Smooth muscle cell (in vitro differentiated cells): ENCODE data around the gene DISP3. TPM values are rescaled to one million over a fixed set of nuclear protein-coding genes. Genes with fewer than 3 reads are reported as not detected.

ENCODE experiments used
- DNase-seq: peaks from one replicate; lab custom pipeline; 2025; ENCODE audit not compliant: unreplicated experiment; lab: John Stamatoyannopoulos, UW
- H2AFZ ChIP-seq: fragments of 200-600 bp; sonication (generic); 2 replicates; pipeline ENCODE4 v1.6.0; 2016; ENCODE audit warnings: antibody characterized with exemption, low read depth, mild to moderate bottlenecking
- H3F3A ChIP-seq: fragments of 200-600 bp; sonication (generic); 2 replicates; pipeline ENCODE4 v1.6.0; 2017; ENCODE audit warnings: antibody characterized with exemption, low read depth
- H3K27ac ChIP-seq: fragments of 200-600 bp; sonication (generic); 2 replicates; pipeline ENCODE4 v1.5.1; 2016; ENCODE audit warnings: low read depth, mild to moderate bottlenecking
- H3K27me3 ChIP-seq: fragments of 200-600 bp; sonication (generic); 2 replicates; pipeline ENCODE4 v1.6.1; 2016; ENCODE audit warnings: low read depth, mild to moderate bottlenecking
- H3K36me3 ChIP-seq: fragments of 200-600 bp; sonication (generic); 2 replicates; pipeline ENCODE4 v1.5.1; 2016; ENCODE audit warnings: low read depth
- H3K4me1 ChIP-seq: fragments of 200-600 bp; sonication (generic); 2 replicates; pipeline ENCODE4 v1.5.1; 2016; ENCODE audit warnings: low read depth
- H3K4me2 ChIP-seq: fragments of 200-600 bp; sonication (generic); 2 replicates; pipeline ENCODE4 v1.6.0; 2016; ENCODE audit warnings: mild to moderate bottlenecking
- H3K4me3 ChIP-seq: fragments of 200-600 bp; sonication (generic); 2 replicates; pipeline ENCODE4 v1.5.1; 2016; ENCODE audit warnings: mild to moderate bottlenecking
- H3K79me2 ChIP-seq: fragments of 200-600 bp; sonication (generic); 2 replicates; pipeline ENCODE4 v1.6.0; 2016; ENCODE audit warnings: low read depth, mild to moderate bottlenecking
- H3K9ac ChIP-seq: fragments of 200-600 bp; sonication (generic); 2 replicates; pipeline ENCODE4 v1.6.0; 2016; ENCODE audit warnings: low read depth
- H3K9me3 ChIP-seq: fragments of 200-600 bp; sonication (generic); replicated peaks from 2 replicates; pipeline ENCODE4 v1.5.1; 2016; ENCODE audit warnings: low read depth
- H4K20me1 ChIP-seq: fragments of 200-600 bp; sonication (generic); 2 replicates; pipeline ENCODE4 v1.6.0; 2016; ENCODE audit warnings: low read depth
- WGBS: methylation state at CpG from one replicate; pipeline ENCODE4 v1.1.7; 2016; ENCODE audit warnings: low lambda C conversion rate; 5-methylcytosine and 5-hydroxymethylcytosine counted together
- polyA plus RNA-seq: library from polyadenylated mRNA; unstranded; fragments of >200 nt; fragmentation: Nextera tagmentation; extraction: Ambion mirVana; gene quantifications from 2 replicates; pipeline ENCODE4 v1.2.1, GENCODE V29; 2016
- total RNA-seq: library from RNA; depleted of rRNA; stranded (reverse); fragments of >200 nt; gene quantifications from 2 replicates; pipeline ENCODE4 v1.2.3, GENCODE V29; 2014
- TF ChIP-seq, protein P1 (sequence below): fragments of 200-600 bp; sonication (generic); IDR thresholded peaks from 2 replicates; pipeline ENCODE4 v1.5.1; 2017; ENCODE audit warnings: borderline replicate concordance, mild to moderate bottlenecking, antibody characterized with exemption; ENCODE audit not compliant: insufficient read depth, poor library complexity, severe bottlenecking

DISP3 gene
- total and polyA plus RNA-seq, 2 experiments from 2014 or later, result 0.17 TPM; not detected in 1

DNA sequence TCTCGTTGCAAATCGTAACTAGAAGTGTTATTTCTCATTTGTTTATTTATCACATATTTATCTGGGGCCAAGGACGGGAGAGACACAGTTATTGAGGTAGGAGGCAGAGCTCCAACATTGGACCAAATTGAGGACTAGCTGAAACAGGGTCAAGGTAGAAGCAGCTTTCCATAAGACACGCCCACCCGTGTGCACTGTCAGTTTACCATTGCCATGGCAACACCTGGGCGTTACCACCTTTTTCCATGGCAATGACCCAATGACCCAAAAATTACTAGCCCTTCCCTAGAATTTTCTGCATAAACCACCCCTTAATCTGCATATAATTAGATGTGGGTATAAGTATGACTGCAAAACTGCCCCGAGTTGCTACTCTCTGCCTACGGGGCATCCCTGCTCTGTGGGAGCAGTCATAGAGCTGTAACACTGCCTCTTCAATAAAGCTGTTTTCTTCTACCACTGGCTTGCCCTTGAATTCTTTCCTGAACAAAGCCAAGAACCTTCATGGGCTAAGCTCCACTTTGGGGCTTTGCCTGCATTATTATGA, 102.6 kb downstream of the DISP3 start:
- H3K4me3 ChIP-seq, result no peak overlapping the region
- H3K9ac ChIP-seq, result no peak overlapping the region
- no peaks in the 10 kb centered on the region for H3K9me3 ChIP-seq
- TF ChIP-seq, protein P1, sequence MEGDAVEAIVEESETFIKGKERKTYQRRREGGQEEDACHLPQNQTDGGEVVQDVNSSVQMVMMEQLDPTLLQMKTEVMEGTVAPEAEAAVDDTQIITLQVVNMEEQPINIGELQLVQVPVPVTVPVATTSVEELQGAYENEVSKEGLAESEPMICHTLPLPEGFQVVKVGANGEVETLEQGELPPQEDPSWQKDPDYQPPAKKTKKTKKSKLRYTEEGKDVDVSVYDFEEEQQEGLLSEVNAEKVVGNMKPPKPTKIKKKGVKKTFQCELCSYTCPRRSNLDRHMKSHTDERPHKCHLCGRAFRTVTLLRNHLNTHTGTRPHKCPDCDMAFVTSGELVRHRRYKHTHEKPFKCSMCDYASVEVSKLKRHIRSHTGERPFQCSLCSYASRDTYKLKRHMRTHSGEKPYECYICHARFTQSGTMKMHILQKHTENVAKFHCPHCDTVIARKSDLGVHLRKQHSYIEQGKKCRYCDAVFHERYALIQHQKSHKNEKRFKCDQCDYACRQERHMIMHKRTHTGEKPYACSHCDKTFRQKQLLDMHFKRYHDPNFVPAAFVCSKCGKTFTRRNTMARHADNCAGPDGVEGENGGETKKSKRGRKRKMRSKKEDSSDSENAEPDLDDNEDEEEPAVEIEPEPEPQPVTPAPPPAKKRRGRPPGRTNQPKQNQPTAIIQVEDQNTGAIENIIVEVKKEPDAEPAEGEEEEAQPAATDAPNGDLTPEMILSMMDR, result no peak
- H3K36me3 ChIP-seq, result no peaks in the 10 kb centered on the region
- no peaks in the 10 kb centered on the region for H3K79me2 ChIP-seq
- H3K27ac ChIP-seq, result no peak overlapping the region
- H3K27me3 ChIP-seq, result peaks cover 21% of the 10 kb centered on the region
- no peaks in the 10 kb centered on the region for H3F3A ChIP-seq
- WGBS, result 74% methylated on average over 8 of the region's 8 CpGs
- no peak overlapping the region for H3K4me2 ChIP-seq
- H4K20me1 ChIP-seq, result no peaks in the 10 kb centered on the region
- H3K4me1 ChIP-seq, result no peaks in the 10 kb centered on the region
- H2AFZ ChIP-seq, result no peak overlapping the region
- no peak for DNase-seq

- H3K27ac ChIP-seq, result no peak overlapping the region
- 89% methylated on average over 11 of the region's 11 CpGs for WGBS
- no peaks in the 10 kb centered on the region for H3F3A ChIP-seq
- H3K4me1 ChIP-seq, result no peaks in the 10 kb centered on the region
- no peak overlapping the region for H3K4me3 ChIP-seq
- H3K27me3 ChIP-seq, result peaks cover 9% of the 10 kb centered on the region
- H3K9me3 ChIP-seq, result no peaks in the 10 kb centered on the region
- no peaks in the 10 kb centered on the region for H3K36me3 ChIP-seq
- DNase-seq, result no peak
- no peak overlapping the region for H2AFZ ChIP-seq
- TF ChIP-seq, protein P1, result no peak
- H3K79me2 ChIP-seq, result no peaks in the 10 kb centered on the region
- H4K20me1 ChIP-seq, result no peaks in the 10 kb centered on the region
- H3K9ac ChIP-seq, result no peak overlapping the region
- no peak overlapping the region for H3K4me2 ChIP-seq
Observed at GRCh38 chr1:11585389-11585788, 106.4 kb downstream of the DISP3 start.

Other genes starting within 250 kb of the DISP3 start
- gene MTOR, start 216.6 kb upstream of the DISP3 start, total RNA-seq, result 26.8 and 26.9 TPM in 2 replicates
- 11.2 and 13.4 TPM in 2 replicates for gene MTOR, start 216.6 kb upstream of the DISP3 start, polyA plus RNA-seq
- 4.7 and 5.8 TPM in 2 replicates for gene UBIAD1, start 206.0 kb upstream of the DISP3 start, total RNA-seq
- gene UBIAD1, start 206.0 kb upstream of the DISP3 start, polyA plus RNA-seq, result 7.9 and 12.7 TPM in 2 replicates
- gene FBXO2, start 175.3 kb downstream of the DISP3 start, total RNA-seq, result 4.6 and 15.6 TPM in 2 replicates
- gene FBXO2, start 175.3 kb downstream of the DISP3 start, polyA plus RNA-seq, result 15.5 and 34.8 TPM in 2 replicates
- gene FBXO44, start 175.7 kb downstream of the DISP3 start, total RNA-seq, result 9.0 and 10.4 TPM in 2 replicates
- 16.2 and 20.8 TPM in 2 replicates for gene FBXO44, start 175.7 kb downstream of the DISP3 start, polyA plus RNA-seq
- 4.3 and 7.4 TPM in 2 replicates for gene FBXO6, start 185.0 kb downstream of the DISP3 start, total RNA-seq
- gene FBXO6, start 185.0 kb downstream of the DISP3 start, polyA plus RNA-seq, result 12.8 and 13.2 TPM in 2 replicates
- 34.0 and 46.0 TPM in 2 replicates for gene MAD2L2, start 202.0 kb downstream of the DISP3 start, total RNA-seq
- 81.2 and 87.4 TPM in 2 replicates for gene MAD2L2, start 202.0 kb downstream of the DISP3 start, polyA plus RNA-seq
- gene DRAXIN, start 212.6 kb downstream of the DISP3 start, total RNA-seq, result 0.09 TPM in 1 of 2 replicates, not detected in the other
- 0.15 and 0.27 TPM in 2 replicates for gene DRAXIN, start 212.6 kb downstream of the DISP3 start, polyA plus RNA-seq